ENCODE measurements around the gene SIGLEC8.
"Not testable (repeated sequence)": the region's sequence is repeated elsewhere in the genome, so short reads cannot be mapped to it uniquely, and the experiment has no call there.

SIGLEC8 gene

DNA sequence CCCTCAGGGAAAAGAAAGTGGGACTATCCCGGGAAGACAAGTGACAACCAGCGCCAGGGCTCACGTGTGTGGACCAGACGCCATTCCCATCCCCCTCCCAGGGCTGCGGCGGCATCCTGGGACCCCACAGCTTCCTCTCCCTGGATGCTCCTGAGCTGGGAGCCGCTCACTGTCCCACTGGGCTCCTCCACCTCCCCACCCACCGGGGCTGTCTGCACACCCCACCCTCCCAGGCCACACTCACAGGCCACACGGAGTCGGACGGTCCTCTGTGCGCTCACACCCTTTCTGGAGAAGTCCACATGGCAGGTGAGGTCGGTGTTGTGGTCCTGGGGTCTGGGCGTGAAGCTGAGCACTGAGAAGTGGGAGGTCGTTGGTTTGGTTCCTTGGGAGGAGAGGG lies 41.8 kb downstream of the SIGLEC8 start:
- not testable (repeated sequence) for H3K9ac ChIP-seq (ENCODE audit: low read length in 5 of 5); H3K27ac ChIP-seq (ENCODE audit: low read depth, low read length); H3K9me3 ChIP-seq (ENCODE audit: control insufficient read depth in 5 of 5, low read length in 5 of 5); H3K4me1 ChIP-seq (ENCODE audit: control insufficient read depth in 5 of 5, insufficient read depth in 5 of 5, low read length in 5 of 5); H3K4me3 ChIP-seq (ENCODE audit: low read depth in 1 of 5, low read length in 5 of 5); H3K36me3 ChIP-seq (ENCODE audit: control insufficient read depth in 5 of 5, insufficient read depth in 5 of 5, low read length in 5 of 5)
- peaks cover 2 to 18% (median 15%) of the 10 kb centered on the region in 5 donors for H3K27me3 ChIP-seq (ENCODE audit: control insufficient read depth in 5 of 5, insufficient read depth in 4 of 5, low read length in 5 of 5)

DNA sequence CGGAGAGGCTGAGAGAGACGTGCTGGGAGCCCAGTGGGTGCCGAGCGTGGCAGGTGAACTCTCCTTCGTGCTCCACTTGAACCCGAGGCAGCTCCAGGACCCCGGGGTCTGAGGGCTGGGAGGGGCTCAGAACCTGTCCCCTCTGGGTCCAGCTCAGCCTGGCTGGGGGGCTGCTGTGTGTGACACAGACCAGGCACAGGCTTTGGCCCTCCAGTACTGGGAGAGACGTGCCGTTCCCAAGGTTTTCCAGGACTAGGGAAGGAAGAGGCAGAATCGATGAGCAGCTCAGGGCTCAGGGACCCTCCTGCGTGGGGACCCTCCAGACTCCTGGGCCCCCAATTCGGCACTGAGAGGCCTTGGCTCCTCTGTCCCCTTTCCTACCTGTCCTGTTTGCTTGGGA lies 43.1 kb downstream of the SIGLEC8 start:
- H3K27ac ChIP-seq (ENCODE audit: low read depth, low read length), result no peak overlapping the region
- H3K9me3 ChIP-seq (ENCODE audit: control insufficient read depth in 5 of 5, low read length in 5 of 5), result no peaks in the 10 kb centered on the region
- H3K4me3 ChIP-seq (ENCODE audit: low read depth in 1 of 5, low read length in 5 of 5), result no peak overlapping the region
- peaks cover 0 to 17% (median 12%) of the 10 kb centered on the region in 5 donors for H3K27me3 ChIP-seq (ENCODE audit: control insufficient read depth in 5 of 5, insufficient read depth in 4 of 5, low read length in 5 of 5)
- H3K4me1 ChIP-seq (ENCODE audit: control insufficient read depth in 5 of 5, insufficient read depth in 5 of 5, low read length in 5 of 5), result peaks cover 0 to 6% (median 0%) of the 10 kb centered on the region in 5 donors
- H3K36me3 ChIP-seq (ENCODE audit: control insufficient read depth in 5 of 5, insufficient read depth in 5 of 5, low read length in 5 of 5), result no peaks in the 10 kb centered on the region
- no peak overlapping the region for H3K9ac ChIP-seq (ENCODE audit: low read length in 5 of 5)

GRCh38 chr19:51410950-51411748 lies 47.1 kb downstream of the SIGLEC8 start:
- peaks cover 0 to 1% (median 0%) of the 10 kb centered on the region in 5 donors for H3K9me3 ChIP-seq (ENCODE audit: control insufficient read depth in 5 of 5, low read length in 5 of 5)
- H3K36me3 ChIP-seq (ENCODE audit: control insufficient read depth in 5 of 5, insufficient read depth in 5 of 5, low read length in 5 of 5), result no peaks in the 10 kb centered on the region
- no peak overlapping the region for H3K27ac ChIP-seq (ENCODE audit: low read depth, low read length)
- peaks cover 0 to 2% (median 0%) of the 10 kb centered on the region in 5 donors for H3K4me1 ChIP-seq (ENCODE audit: control insufficient read depth in 5 of 5, insufficient read depth in 5 of 5, low read length in 5 of 5)
- H3K27me3 ChIP-seq (ENCODE audit: control insufficient read depth in 5 of 5, insufficient read depth in 4 of 5, low read length in 5 of 5), result peaks cover 0 to 12% (median 2%) of the 10 kb centered on the region in 5 donors
- no peak overlapping the region for H3K4me3 ChIP-seq (ENCODE audit: low read depth in 1 of 5, low read length in 5 of 5)
- no peak overlapping the region for H3K9ac ChIP-seq (ENCODE audit: low read length in 5 of 5)

DNA sequence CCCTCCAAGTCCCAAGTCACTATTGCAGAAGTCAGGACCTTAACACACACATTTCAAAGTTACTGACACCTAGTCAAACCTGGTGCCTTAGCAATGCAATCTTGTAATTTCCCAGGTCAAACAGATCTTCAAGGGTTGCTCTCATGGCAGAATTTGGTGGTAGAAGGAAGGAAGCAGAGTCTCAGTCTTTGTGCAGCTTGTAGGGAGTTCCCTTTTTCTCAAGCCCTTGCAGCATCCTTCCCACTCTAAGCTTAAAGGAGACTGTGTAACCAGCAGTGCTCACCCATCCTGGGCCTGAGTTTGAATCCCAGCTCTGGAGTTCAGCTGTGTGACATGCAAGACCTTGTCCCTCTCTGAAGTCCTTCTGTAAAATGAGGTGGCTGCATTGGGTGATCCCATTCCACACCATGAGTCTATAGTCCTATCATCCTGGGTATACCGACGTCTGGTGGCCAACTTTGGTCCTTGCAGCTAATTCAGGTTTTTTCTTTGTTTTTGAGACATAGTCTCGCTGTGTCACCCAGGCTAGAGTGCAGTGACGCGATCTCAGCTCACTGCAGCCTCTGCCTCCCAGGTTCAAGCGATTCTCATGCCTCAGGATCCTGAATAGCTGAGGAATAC lies 50.6 kb downstream of the SIGLEC8 start:
- Histone ChIP-seq H3K4me1 (ENCODE audit: control insufficient read depth in 5 of 5, insufficient read depth in 5 of 5, low read length in 5 of 5) (peaks cover 0 to 2% (median 0%) of the 10 kb centered on the region in 5 donors), H3K27ac (ENCODE audit: low read depth, low read length) (no peak overlapping the region), H3K9ac (ENCODE audit: low read length in 5 of 5) (no peak overlapping the region), H3K4me3 (ENCODE audit: low read depth in 1 of 5, low read length in 5 of 5) (no peak overlapping the region), H3K36me3 (ENCODE audit: control insufficient read depth in 5 of 5, insufficient read depth in 5 of 5, low read length in 5 of 5) (no peaks in the 10 kb centered on the region), H3K9me3 (ENCODE audit: control insufficient read depth in 5 of 5, low read length in 5 of 5) (peaks cover 0 to 4% (median 2%) of the 10 kb centered on the region in 5 donors), H3K27me3 (ENCODE audit: control insufficient read depth in 5 of 5, insufficient read depth in 4 of 5, low read length in 5 of 5) (peaks cover 0 to 6% (median 2%) of the 10 kb centered on the region in 5 donors)

DNA sequence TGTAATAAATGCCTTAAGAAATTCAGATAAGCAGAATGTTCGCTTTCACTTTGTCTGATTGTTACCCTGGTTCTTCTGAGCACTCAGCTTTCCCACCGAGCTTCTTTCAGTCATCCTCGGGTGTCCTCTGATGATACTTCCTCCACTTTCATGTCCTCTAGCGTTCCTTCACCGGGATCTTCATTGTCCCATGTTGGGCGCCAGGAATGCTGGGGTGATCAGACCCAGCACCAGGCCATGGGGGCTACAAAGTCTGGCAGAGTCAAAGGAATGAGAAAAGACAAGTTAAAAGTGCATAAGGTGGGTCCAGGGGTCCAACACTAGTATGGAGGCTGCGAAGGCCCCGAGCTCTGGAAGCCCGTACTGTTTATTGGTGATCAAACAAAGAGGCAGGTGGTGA lies 56.1 kb downstream of the SIGLEC8 start:
- no peak overlapping the region for H3K9ac ChIP-seq (ENCODE audit: low read length in 5 of 5)
- peaks cover 0 to 3% (median 0%) of the 10 kb centered on the region in 5 donors for H3K27me3 ChIP-seq (ENCODE audit: control insufficient read depth in 5 of 5, insufficient read depth in 4 of 5, low read length in 5 of 5)
- H3K9me3 ChIP-seq (ENCODE audit: control insufficient read depth in 5 of 5, low read length in 5 of 5), result peaks cover 3 to 15% (median 12%) of the 10 kb centered on the region in 5 donors
- no peak overlapping the region for H3K4me3 ChIP-seq (ENCODE audit: low read depth in 1 of 5, low read length in 5 of 5)
- H3K4me1 ChIP-seq (ENCODE audit: control insufficient read depth in 5 of 5, insufficient read depth in 5 of 5, low read length in 5 of 5), result peaks cover 0 to 9% (median 0%) of the 10 kb centered on the region in 5 donors
- no peak overlapping the region for H3K27ac ChIP-seq (ENCODE audit: low read depth, low read length)
- no peaks in the 10 kb centered on the region for H3K36me3 ChIP-seq (ENCODE audit: control insufficient read depth in 5 of 5, insufficient read depth in 5 of 5, low read length in 5 of 5)
